ENCODE data around the gene SEMA5A. TPM values are rescaled to one million over a fixed set of nuclear protein-coding genes. Genes with fewer than 3 reads are reported as not detected.

Gene SEMA5A
- total RNA-seq, 1 donor from 2014 or later = 43.2 TPM

DNA sequence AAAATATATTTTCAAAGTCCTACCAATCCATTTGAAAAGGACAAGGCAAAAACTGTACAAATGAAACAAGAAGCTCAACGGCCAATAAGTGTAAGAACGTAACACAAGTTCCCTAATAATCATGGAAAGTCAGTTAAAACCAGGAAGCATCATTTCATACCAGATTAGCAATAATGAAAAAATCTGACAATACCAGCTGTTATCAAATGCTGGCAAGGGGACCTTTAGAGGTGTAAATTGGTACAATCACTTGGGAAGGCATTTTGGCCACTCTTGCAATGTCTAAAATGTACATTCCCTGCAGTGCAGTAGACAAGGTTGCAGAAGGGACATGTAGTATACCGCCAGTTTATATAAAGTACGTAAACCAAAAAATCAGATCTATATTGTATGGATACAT lies 10.1 kb upstream of the SEMA5A start:
- peaks cover 15% of the 10 kb centered on the region for H3K36me3 ChIP-seq
- no peak overlapping the region for H3K4me3 ChIP-seq
- TF ChIP-seq, protein P1, sequence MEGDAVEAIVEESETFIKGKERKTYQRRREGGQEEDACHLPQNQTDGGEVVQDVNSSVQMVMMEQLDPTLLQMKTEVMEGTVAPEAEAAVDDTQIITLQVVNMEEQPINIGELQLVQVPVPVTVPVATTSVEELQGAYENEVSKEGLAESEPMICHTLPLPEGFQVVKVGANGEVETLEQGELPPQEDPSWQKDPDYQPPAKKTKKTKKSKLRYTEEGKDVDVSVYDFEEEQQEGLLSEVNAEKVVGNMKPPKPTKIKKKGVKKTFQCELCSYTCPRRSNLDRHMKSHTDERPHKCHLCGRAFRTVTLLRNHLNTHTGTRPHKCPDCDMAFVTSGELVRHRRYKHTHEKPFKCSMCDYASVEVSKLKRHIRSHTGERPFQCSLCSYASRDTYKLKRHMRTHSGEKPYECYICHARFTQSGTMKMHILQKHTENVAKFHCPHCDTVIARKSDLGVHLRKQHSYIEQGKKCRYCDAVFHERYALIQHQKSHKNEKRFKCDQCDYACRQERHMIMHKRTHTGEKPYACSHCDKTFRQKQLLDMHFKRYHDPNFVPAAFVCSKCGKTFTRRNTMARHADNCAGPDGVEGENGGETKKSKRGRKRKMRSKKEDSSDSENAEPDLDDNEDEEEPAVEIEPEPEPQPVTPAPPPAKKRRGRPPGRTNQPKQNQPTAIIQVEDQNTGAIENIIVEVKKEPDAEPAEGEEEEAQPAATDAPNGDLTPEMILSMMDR (IDR thresholded peaks at IDR 0.05; ENCODE audit: borderline replicate concordance) = no peak
- no peaks in the 10 kb centered on the region for H3K27me3 ChIP-seq (ENCODE audit: low read depth)
- H3K9me3 ChIP-seq (replicated peaks) = no peaks in the 10 kb centered on the region
- no peaks in the 10 kb centered on the region for H3K4me1 ChIP-seq
- DNase-seq = no peak
- intact Hi-C loops (cut with micrococcal nuclease) = no loop called here
- H3K27ac ChIP-seq (replicated peaks) = no peak overlapping the region

DNA sequence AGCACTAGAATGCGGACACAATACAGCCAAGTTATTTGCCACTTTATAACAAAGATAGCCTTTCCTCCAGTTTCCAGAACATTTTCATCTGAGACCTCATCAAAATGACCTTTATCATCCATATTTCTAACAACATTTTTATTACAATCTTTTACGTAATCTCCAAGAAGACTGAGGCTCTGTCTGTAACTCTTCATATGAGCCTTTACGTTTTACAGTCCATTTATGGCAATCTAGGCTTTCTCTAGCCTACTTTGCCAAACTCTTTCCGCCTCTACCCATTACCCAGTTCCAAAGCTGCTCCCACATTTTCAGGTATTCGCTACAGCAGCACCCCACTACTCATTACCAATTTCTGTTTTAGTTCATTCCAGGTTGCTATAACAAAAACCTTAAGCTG lies 8.2 kb upstream of the SEMA5A start:
- Histone ChIP-seq H3K4me3 (no peak overlapping the region), H3K27ac (replicated peaks) (no peak overlapping the region), H3K4me1 (no peaks in the 10 kb centered on the region), H3K9me3 (replicated peaks) (no peaks in the 10 kb centered on the region), H3K27me3 (ENCODE audit: low read depth) (no peaks in the 10 kb centered on the region), H3K36me3 (peaks cover 32% of the 10 kb centered on the region)
- TF ChIP-seq, protein P1 (IDR thresholded peaks at IDR 0.05; ENCODE audit: borderline replicate concordance) = no peak
- no peak for DNase-seq
- intact Hi-C loops (cut with micrococcal nuclease) = no loop called here

DNA sequence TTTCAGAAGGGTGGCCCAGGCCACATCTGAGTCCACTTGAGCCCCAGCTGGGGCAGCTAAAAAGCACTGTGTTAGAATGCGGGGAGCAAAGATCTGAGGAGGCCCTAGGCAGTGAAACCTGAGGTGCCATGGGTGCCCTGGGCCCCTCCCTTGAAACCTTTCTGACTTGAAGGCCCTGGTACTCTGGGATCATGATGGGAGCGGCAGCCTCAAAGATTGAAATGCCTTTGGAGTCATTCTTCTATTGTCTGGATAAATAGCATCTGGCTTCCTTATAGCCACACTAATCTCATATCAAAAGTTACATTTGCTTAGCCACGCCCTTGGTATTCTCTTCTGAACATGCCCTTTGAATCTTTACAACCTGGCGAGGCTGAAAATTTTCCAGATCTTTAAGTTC lies 7.7 kb upstream of the SEMA5A start:
- no peaks in the 10 kb centered on the region for H3K4me1 ChIP-seq
- no peak overlapping the region for H3K4me3 ChIP-seq
- H3K9me3 ChIP-seq (replicated peaks) = no peaks in the 10 kb centered on the region
- no peak overlapping the region for H3K27ac ChIP-seq (replicated peaks)
- peaks cover 35% of the 10 kb centered on the region for H3K36me3 ChIP-seq
- H3K27me3 ChIP-seq (ENCODE audit: low read depth) = no peaks in the 10 kb centered on the region
- intact Hi-C loops (cut with micrococcal nuclease) = no loop called here
- TF ChIP-seq, protein P1 (IDR thresholded peaks at IDR 0.05; ENCODE audit: borderline replicate concordance) = no peak
- no peak for DNase-seq

DNA sequence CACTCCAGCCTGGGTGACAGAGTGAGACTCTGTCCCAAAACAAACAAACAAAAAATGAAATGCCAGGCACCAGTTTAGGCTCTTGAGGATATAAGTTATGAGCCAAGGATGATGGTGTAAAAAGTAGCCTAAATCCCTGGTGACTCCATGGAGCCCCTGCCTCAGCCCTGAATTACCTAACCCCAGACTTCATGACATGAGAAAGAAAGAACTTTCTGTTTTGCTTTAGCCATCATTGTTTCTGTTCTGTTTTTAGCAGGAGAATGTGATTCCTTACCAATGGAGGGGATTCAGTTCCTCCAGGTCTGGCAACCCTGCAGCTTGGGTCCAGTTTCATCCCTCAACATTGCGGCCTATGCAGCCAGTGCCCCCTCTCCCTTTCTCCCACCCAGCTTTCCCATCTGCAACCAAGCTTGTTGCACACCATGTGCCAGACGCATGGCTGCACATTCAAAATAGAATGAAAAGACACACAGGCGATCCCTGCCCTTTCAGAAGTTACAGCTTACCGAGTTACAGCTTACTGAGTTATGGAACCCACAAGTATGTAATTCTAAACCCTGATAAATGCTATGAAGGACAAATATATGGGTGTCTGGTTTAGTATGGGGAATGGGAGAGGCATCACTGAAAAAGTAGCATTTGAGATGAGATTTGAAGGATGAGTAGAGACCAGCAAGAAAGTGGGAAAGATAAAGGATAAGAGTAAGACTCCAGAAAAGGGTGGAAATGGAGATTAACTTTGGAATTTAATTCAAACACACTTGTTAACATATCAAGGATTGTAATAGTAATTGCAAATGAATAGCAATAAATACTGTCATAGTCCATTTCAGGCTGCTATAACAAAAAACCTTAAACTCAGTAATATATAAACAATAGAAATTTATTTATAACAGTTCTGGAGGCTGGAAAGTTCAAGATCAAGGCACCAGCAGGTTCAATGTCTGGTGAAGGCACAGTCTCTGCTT lies 6.0 kb upstream of the SEMA5A start:
- intact Hi-C loops (cut with micrococcal nuclease) = no loop called here
- no peaks in the 10 kb centered on the region for H3K27me3 ChIP-seq (ENCODE audit: low read depth)
- peaks cover 35% of the 10 kb centered on the region for H3K36me3 ChIP-seq
- H3K27ac ChIP-seq (replicated peaks) = no peak overlapping the region
- DNase-seq = no peak
- no peaks in the 10 kb centered on the region for H3K9me3 ChIP-seq (replicated peaks)
- H3K4me3 ChIP-seq = no peak overlapping the region
- TF ChIP-seq, protein P1 (IDR thresholded peaks at IDR 0.05; ENCODE audit: borderline replicate concordance) = no peak
- peaks cover 15% of the 10 kb centered on the region for H3K4me1 ChIP-seq

DNA sequence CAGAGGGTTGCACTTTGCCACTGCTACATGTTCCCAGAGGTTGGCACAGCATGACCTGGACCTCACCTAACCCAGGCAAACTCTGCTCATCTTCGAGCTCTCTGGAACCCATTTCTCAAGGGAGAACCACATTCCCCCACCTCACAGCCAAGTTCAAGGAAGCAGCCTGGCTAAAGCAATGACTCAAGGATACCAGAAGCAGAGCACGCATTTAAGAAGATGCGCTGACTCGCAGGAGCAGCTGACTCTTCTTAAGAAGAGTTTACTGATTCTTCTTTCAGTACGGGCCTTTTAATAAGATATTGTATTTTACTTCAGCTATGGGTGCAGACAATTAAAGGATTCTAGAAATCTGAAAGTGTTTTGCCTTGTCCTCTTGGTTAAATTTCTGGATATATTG lies 4.1 kb upstream of the SEMA5A start:
- intact Hi-C loops (cut with micrococcal nuclease) = loop anchor here (10.0 kb wide), 1 partner anchor 185 kb away; no protein-coding TSS in a partner anchor
- peaks cover 35% of the 10 kb centered on the region for H3K36me3 ChIP-seq
- H3K27me3 ChIP-seq (ENCODE audit: low read depth) = peaks cover 15% of the 10 kb centered on the region

More for the DNA sequence above, 4.1 kb upstream of the SEMA5A start:
- Histone ChIP-seq H3K27ac (replicated peaks) (no peak overlapping the region), H3K4me3 (no peak overlapping the region), H3K4me1 (peaks cover 32% of the 10 kb centered on the region), H3K9me3 (replicated peaks) (no peaks in the 10 kb centered on the region)
- no peak for DNase-seq
- TF ChIP-seq, protein P1 (IDR thresholded peaks at IDR 0.05; ENCODE audit: borderline replicate concordance) = no peak
